BE2C (cell line): ENCODE data around the gene CRISPLD2.
"Not testable (repeated sequence)": the region's sequence is repeated elsewhere in the genome, so short reads cannot be mapped to it uniquely, and the experiment has no call there.

ENCODE experiments used
- DNase-seq: peaks from one replicate; pipeline ENCODE4 v3.0.0-alpha.2; 2020
- H3K27me3 ChIP-seq: fragments of 250-450 bp; sonication (Bioruptor Pico); 2 replicates; pipeline ENCODE4 v1.5.1; 2020; ENCODE audit warnings: mild to moderate bottlenecking
- H3K36me3 ChIP-seq: fragments of 250-450 bp; sonication (Bioruptor Pico); 2 replicates; pipeline ENCODE4 v1.5.1; 2020; ENCODE audit warnings: mild to moderate bottlenecking
- H3K4me1 ChIP-seq: fragments of 250-450 bp; sonication (Bioruptor Pico); 2 replicates; pipeline ENCODE4 v1.5.1; 2020
- H3K4me3 ChIP-seq: 2 replicates; pipeline ENCODE4 v1.5.1; 2011; ENCODE audit warnings: low read depth, low read length
- H3K9me3 ChIP-seq: fragments of 250-450 bp; sonication (Bioruptor Pico); 2 replicates; pipeline ENCODE4 v1.5.1; 2020
- CTCF ChIP-seq: IDR thresholded peaks from 2 replicates; pipeline ENCODE4 v1.5.1; 2012; ENCODE audit warnings: mild to moderate bottlenecking, low read depth, low read length

The CRISPLD2 gene

GRCh38 chr16:84937196-84938005 lies 117.6 kb downstream of the CRISPLD2 start:
- H3K4me1 ChIP-seq: no peaks in the 10 kb centered on the region
- no peaks in the 10 kb centered on the region for H3K27me3 ChIP-seq
- H3K36me3 ChIP-seq: no peaks in the 10 kb centered on the region
- DNase-seq: no peak
- no peak for TF ChIP-seq CTCF
- no peaks in the 10 kb centered on the region for H3K9me3 ChIP-seq
- H3K4me3 ChIP-seq: no peak overlapping the region

GRCh38 chr16:84938616-84939015 lies 118.8 kb downstream of the CRISPLD2 start:
- DNase-seq, H3K36me3 ChIP-seq, H3K4me1 ChIP-seq, H3K4me3 ChIP-seq, H3K9me3 ChIP-seq, H3K27me3 ChIP-seq: not testable (repeated sequence)

- Histone ChIP-seq H3K9me3 (no peaks in the 10 kb centered on the region), H3K36me3 (no peaks in the 10 kb centered on the region), H3K27me3 (no peaks in the 10 kb centered on the region), H3K4me3 (no peak overlapping the region), H3K4me1 (no peaks in the 10 kb centered on the region)
- TF ChIP-seq CTCF: no peak
- no peak for DNase-seq
Observed at GRCh38 chr16:84940670-84941551, 121.1 kb downstream of the CRISPLD2 start.

GRCh38 chr16:84941921-84942320 lies 122.1 kb downstream of the CRISPLD2 start:
- H3K4me3 ChIP-seq: no peak overlapping the region
- no peak for DNase-seq
- H3K9me3 ChIP-seq: no peaks in the 10 kb centered on the region
- H3K36me3 ChIP-seq: no peaks in the 10 kb centered on the region
- H3K27me3 ChIP-seq: no peaks in the 10 kb centered on the region
- no peaks in the 10 kb centered on the region for H3K4me1 ChIP-seq
- no peak for TF ChIP-seq CTCF

- TF ChIP-seq CTCF: no peak
- no peaks in the 10 kb centered on the region for H3K27me3 ChIP-seq
Observed at GRCh38 chr16:84942786-84943185, 123.0 kb downstream of the CRISPLD2 start.

GRCh38 chr16:84943620-84944019 lies 123.8 kb downstream of the CRISPLD2 start:
- Histone ChIP-seq H3K9me3 (no peaks in the 10 kb centered on the region), H3K4me3 (no peak overlapping the region), H3K36me3 (no peaks in the 10 kb centered on the region), H3K27me3 (no peaks in the 10 kb centered on the region), H3K4me1 (no peaks in the 10 kb centered on the region)
- DNase-seq: no peak
- no peak for TF ChIP-seq CTCF

More at GRCh38 chr16:84942786-84943185, 123.0 kb downstream of the CRISPLD2 start:
- Histone ChIP-seq H3K9me3 (no peaks in the 10 kb centered on the region), H3K36me3 (no peaks in the 10 kb centered on the region), H3K4me1 (no peaks in the 10 kb centered on the region), H3K4me3 (no peak overlapping the region)
- no peak for DNase-seq
